ENCODE measurements around the gene CNPY4.

CNPY4 gene

DNA sequence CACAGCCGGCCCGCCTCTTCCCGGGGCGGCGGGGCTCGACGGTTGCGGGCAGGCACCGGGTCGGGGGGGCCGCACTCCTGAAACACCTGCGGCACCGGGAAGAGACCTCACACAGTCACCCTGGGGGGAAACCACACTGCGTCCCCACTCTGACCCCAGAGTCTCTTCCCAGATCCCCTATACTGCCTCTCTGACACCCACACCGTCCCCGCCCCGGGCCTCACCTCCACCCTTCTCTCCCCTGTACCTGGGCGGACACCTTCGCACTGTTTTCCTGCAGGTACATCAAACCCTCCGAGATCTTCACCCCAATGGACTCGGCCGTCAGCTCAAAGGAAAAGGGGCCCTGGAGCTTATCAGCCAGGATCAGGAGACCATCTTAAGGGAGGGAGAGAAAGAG lies 52.4 kb downstream of the CNPY4 start:
- H3K27me3 Mint-ChIP-seq: no peaks in the 10 kb centered on the region
- peak overlapping the region; percentile 50 for H3K27ac Mint-ChIP-seq
- H3K9me3 Mint-ChIP-seq (ENCODE audit: low read depth): no peaks in the 10 kb centered on the region
- peak overlapping the region; percentile 78 for H3K4me3 Mint-ChIP-seq
- H3K4me1 Mint-ChIP-seq (ENCODE audit: low read depth): peaks cover 60% of the 10 kb centered on the region
- no peaks in the 10 kb centered on the region for H3K36me3 Mint-ChIP-seq

DNA sequence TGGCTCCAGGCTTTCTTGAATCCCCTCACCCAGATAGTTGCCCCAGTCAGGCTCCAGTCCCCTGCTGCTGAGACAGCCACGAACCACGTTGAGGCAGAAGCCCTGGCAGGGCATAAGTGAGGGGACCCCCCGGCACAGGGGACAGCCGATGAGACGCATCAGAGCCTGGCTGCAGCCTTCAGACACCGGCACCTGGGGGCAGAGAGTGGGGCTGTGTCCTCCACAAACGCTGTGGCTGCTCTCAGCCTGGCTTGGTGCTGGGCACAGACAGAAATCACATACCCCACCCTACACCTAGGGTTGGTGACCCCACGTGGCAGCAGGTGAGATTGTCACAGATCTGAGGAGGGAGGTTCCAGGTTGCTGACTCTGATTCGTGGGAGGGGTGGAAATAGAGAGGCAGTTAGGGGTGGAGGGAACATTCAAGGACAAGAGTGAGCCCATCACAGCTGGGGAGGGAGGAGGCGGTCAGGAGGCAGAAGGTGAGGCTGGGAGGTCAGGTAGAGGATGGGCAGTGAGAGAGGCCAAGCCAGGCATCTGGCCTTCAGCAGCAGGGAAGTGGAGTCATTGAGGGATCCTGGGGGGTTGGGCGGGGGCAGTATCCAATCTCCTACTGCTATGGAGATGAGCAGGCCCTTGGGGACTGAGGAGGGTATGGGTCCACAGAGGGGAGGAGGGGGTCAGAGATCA lies 54.5 kb downstream of the CNPY4 start:
- H3K36me3 Mint-ChIP-seq: no peaks in the 10 kb centered on the region
- H3K27ac Mint-ChIP-seq: no peak overlapping the region
- peaks cover 39% of the 10 kb centered on the region for H3K4me1 Mint-ChIP-seq (ENCODE audit: low read depth)
- H3K9me3 Mint-ChIP-seq (ENCODE audit: low read depth): no peaks in the 10 kb centered on the region
- no peak overlapping the region for H3K4me3 Mint-ChIP-seq
- H3K27me3 Mint-ChIP-seq: no peaks in the 10 kb centered on the region

DNA sequence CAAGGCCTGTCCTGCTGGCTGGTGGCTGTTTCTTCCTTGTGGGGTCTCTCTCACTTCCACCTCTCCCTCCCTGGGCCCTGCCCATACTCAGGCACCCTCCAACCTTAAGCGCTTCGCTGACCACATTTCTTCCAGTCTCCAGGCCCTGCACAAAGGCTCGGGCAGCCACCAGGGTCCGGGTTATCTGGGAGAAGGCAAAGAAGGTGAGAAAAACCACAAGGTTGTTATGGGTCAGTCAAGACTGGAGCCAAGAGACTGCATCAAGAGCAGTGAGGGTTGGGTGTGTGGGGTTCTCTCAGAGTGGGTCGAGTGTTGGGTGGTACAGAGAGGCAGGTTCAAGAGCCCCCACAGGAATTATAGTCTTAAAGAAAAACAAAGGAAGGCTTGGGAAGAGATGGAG lies 55.1 kb downstream of the CNPY4 start:
- Mint-ChIP-seq H3K27me3 (no peaks in the 10 kb centered on the region), H3K27ac (no peak overlapping the region), H3K4me3 (no peak overlapping the region), H3K9me3 (ENCODE audit: low read depth) (no peaks in the 10 kb centered on the region), H3K4me1 (ENCODE audit: low read depth) (peaks cover 36% of the 10 kb centered on the region), H3K36me3 (no peaks in the 10 kb centered on the region)
